ENCODE results near the gene MED9. TPM values are rescaled to one million over a fixed set of nuclear protein-coding genes. Genes with fewer than 3 reads are reported as not detected.
A peak's percentile ranks its signal among the peaks of the same experiment; 100 is the strongest.

Gene MED9
- total RNA-seq, 6 donors from 2014 or later, result 8.5 to 31.4 (median 13.9) TPM

DNA sequence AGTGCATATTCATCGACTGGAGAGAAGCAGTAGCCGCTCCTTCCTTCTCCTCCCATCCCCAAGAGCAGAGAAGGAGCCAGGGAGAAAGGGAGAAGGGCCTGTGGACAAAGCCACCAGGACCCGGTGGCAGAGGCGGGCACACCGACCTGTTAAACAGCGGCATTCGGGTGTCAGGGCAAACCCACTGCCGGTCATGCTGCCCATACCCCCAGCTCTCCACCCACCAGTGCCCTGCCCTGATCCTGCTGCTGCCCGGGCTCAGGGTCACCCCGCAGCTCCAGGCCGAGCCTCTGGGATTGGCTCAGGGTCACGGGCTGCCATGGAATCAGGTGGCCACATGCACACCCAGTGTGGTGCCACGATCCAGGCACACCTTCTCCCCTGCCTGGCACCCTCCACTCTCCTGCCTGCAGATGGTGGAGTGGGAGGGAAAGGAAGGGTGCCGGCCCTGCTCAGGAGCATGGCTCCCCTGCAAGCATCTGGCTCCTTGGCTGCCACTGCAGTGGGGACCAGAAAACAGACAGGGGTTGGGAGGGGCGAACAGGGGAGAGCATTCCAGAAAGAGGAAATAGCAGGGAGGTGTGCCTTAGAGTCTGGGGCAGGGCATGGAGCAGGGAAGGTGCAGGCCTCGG lies 37.7 kb downstream of the MED9 start:
- Histone ChIP-seq H3K36me3 (no peaks in the 10 kb centered on the region), H3K9me3 (no peaks in the 10 kb centered on the region), H3K27me3 (no peaks in the 10 kb centered on the region), H3K4me1 (no peaks in the 10 kb centered on the region), H3K27ac (no peak overlapping the region), H3K4me3 (no peak overlapping the region)
- DNase-seq, result no peak
- TF ChIP-seq CTCF (IDR thresholded peaks at IDR 0.05), result no peak
- no peak for TF ChIP-seq EP300 (IDR thresholded peaks at IDR 0.05)
- ATAC-seq (ENCODE audit: low FRiP score in 2 of 2), result no peak
- 92 to 95% methylated on average over 6 to 16 of the region's 16 CpGs for WGBS, 2 donors

DNA sequence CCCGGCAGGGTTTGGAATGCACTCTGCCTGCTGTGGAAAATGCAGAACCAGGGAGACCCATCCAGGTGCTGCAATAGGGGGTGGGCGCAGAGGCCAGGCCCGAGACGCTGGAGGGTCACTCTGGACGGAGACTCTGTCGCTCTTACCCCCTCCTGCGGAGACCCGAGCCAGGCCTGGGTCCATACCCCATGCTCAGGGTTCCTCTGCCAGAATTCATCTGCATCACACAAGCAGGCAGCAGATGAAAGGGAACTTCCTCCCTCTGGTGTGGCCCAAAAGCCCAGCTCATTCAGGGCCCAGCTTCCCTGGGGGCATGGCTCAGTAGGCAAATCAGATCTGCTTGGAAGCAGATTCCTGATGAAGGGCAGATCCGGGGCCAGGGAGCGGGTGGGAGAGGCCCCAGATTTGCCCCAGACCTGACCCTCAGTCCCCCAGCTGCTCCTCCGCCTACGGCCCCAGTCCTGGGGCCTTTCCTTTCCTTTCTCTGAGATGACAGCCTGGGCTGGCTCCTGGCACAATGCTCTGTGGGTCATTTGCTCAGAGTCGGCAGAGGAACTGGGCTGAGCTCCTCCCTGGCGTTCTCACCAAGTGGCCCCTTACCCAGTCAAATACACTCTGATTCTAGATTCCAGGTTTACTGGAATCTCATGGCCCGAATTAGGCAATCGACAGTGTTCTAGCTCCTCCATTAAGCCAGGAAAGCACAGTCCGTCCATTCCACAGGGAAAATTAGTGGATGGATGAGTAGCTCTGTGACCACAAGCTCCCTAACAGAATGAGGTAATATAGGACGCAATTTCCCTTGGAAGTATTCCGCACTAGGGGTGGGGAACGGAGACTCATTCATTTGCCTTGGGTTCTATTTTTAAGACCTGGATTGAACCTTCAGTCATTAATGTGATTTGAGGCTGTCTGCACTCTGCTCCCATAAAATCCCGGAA lies 38.5 kb downstream of the MED9 start:
- ATAC-seq (ENCODE audit: low FRiP score in 2 of 2), result peak in 1 of 2 donors; percentile 81
- WGBS, 2 donors, result 90 to 92% methylated on average over 20 of the region's 21 CpGs

DNA sequence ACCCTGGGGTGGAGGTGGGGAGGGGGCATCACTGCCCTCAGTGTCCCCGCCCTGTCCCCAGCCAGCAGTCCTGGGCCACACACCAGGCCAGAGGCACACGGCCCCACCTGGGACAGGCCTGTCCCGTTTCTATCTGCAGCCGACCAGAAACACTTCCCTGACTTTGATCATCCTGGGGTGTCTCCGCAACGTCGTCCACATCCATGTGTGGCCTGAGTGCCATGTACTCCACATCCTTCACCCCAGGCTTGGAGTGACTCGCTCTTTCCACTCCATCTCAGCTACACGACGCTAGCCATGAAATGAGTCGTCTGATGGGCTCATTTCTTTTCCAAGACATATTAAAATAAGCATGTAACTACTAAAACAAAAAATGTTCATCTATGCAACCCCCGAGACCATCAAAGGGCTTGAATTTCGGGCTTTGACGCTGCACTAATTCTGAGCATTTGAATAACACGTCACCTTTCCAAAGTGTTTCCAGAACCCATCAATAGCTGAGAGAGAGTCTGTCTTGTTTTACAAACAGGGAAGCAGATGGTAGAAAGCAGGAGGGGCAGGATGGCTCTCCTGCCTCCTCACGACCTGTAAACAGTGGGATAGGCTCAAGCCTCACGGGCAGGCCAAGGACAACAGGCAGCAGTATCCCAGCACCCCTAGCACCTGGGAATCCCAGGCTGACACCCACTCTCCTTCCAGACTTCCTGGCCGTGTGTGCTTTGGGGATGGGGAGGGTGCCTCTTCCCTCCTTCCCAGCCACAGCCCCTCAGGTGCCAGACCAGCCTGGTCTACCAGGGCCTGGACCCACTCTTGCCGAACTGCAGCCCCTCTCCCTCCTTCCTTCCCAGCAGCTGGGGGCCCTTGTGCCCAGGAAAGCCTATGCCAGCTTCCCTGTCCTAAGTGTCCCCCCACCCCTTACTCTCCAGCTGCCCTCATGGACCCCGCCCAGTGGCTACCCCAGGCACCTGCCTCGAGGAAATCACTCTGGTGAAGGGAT lies 39.4 kb downstream of the MED9 start:
- 86 to 93% methylated on average over 16 to 20 of the region's 21 CpGs for WGBS, 2 donors
- no peak for DNase-seq
- TF ChIP-seq POLR2A (IDR thresholded peaks at IDR 0.05) (no peak), POLR2AphosphoS5 (IDR thresholded peaks at IDR 0.05) (no peak), CTCF (IDR thresholded peaks at IDR 0.05) (no peak), EP300 (IDR thresholded peaks at IDR 0.05) (no peak)

More for the DNA sequence above, 38.5 kb downstream of the MED9 start:
- Histone ChIP-seq H3K4me3 (no peak overlapping the region), H3K4me1 (no peaks in the 10 kb centered on the region), H3K36me3 (no peaks in the 10 kb centered on the region), H3K9me3 (no peaks in the 10 kb centered on the region), H3K27me3 (no peaks in the 10 kb centered on the region), H3K27ac (no peak overlapping the region)
- DNase-seq, result no peak
- TF ChIP-seq EP300 (IDR thresholded peaks at IDR 0.05) (no peak), CTCF (IDR thresholded peaks at IDR 0.05) (no peak), POLR2AphosphoS5 (IDR thresholded peaks at IDR 0.05) (no peak), POLR2A (IDR thresholded peaks at IDR 0.05) (no peak)

DNA sequence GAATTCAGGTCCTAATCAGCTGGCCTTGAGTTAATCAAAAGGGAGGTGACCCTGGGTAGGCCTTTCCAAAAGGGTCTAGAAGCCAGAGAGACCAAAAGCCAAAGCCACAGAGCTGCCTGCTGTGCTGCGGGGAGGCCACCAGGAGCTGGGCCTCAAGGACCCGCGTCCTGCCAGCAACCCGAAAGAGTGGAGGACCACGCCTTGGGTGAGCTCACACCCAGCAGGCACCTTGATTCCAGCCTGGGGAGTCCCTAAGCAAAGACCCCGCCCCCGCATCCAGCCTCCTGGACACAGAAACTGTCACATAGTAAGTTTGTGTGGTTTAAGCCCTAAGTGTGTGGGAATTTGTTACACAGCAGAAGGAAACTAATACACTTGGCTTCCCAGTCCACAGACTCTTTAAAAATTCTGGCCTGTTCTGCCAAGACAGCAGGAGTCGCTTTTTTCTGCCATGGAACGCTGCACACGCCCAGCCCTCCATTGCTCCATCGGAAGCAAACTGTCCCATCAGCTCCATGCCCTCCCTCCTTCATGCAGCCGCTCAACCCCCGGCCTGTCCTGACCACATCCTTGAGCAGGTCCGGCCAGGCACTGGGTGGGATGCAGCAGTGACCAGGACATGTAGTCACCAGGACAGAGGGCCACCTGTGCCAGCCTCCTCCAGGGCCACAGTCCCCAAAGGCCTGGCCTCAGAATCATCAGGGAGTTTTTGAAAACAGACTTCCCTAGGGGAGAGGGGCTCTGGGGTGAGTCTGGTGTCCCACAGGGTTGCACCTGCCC lies 40.3 kb downstream of the MED9 start:
- no peak overlapping the region for H3K27ac ChIP-seq
- TF ChIP-seq CTCF (IDR thresholded peaks at IDR 0.05) (no peak), POLR2A (IDR thresholded peaks at IDR 0.05) (no peak), EP300 (IDR thresholded peaks at IDR 0.05) (no peak), POLR2AphosphoS5 (IDR thresholded peaks at IDR 0.05) (no peak)

More for the DNA sequence above, 39.4 kb downstream of the MED9 start:
- H3K4me3 ChIP-seq, result no peak overlapping the region
- H3K36me3 ChIP-seq, result peaks cover 0 to 8% (median 2%) of the 10 kb centered on the region in 4 donors
- H3K27me3 ChIP-seq, result no peaks in the 10 kb centered on the region
- peak in 1 of 2 donors; percentile 64 for ATAC-seq (ENCODE audit: low FRiP score in 2 of 2)
- H3K9me3 ChIP-seq, result no peaks in the 10 kb centered on the region
- no peaks in the 10 kb centered on the region for H3K4me1 ChIP-seq
- no peak overlapping the region for H3K27ac ChIP-seq

More for the DNA sequence above, 40.3 kb downstream of the MED9 start:
- Histone ChIP-seq H3K36me3 (peaks cover 0 to 9% (median 2%) of the 10 kb centered on the region in 4 donors), H3K4me1 (no peaks in the 10 kb centered on the region), H3K27me3 (no peaks in the 10 kb centered on the region), H3K4me3 (no peak overlapping the region), H3K9me3 (no peaks in the 10 kb centered on the region)
- DNase-seq (no peak), ATAC-seq (ENCODE audit: low FRiP score in 2 of 2) (no peak)
- 86 to 90% methylated on average over 14 of the region's 14 CpGs for WGBS, 2 donors

All from upper lobe of left lung (tissue), 6 donors.